Calu3 (cell line): ENCODE data around the gene EIF2B4. TPM values are rescaled to one million over a fixed set of nuclear protein-coding genes. Genes with fewer than 3 reads are reported as not detected.
A peak's percentile ranks its signal among the peaks of the same experiment; 100 is the strongest.

Experiments
- BruUV-seq: library from RNA; stranded (reverse); fragments of 400-500 nt; replicated peaks from 2 replicates; lab custom pipeline; 2021; lab: Mats Ljungman, UMichigan
- CTCF ChIA-PET: fragments of 300-600 bp; sonication (Branson Sonifier 250); formaldehyde crosslinking; loops from one replicate; lab custom pipeline; 2022; ENCODE audit warnings: antibody characterized with exemption; lab: Charles Lee
- DNase-seq: peaks from one replicate; pipeline ENCODE4 v3.0.0; 2022
- H3K27ac Mint-ChIP-seq: one replicate; pipeline ENCODE4 v1.8.0; 2022; ENCODE audit warnings: mixed read lengths; ENCODE audit not compliant: unreplicated experiment
- H3K27me3 Mint-ChIP-seq: one replicate; pipeline ENCODE4 v1.8.0; 2022; ENCODE audit warnings: mixed read lengths; ENCODE audit not compliant: unreplicated experiment
- H3K36me3 Mint-ChIP-seq: one replicate; pipeline ENCODE4 v1.8.0; 2022; ENCODE audit warnings: mild to moderate bottlenecking, moderate library complexity, mixed read lengths; ENCODE audit not compliant: insufficient read depth, unreplicated experiment
- H3K4me1 Mint-ChIP-seq: one replicate; pipeline ENCODE4 v1.8.0; 2022; ENCODE audit warnings: mild to moderate bottlenecking, low read depth, mixed read lengths; ENCODE audit not compliant: unreplicated experiment
- H3K4me3 Mint-ChIP-seq: one replicate; pipeline ENCODE4 v1.8.0; 2022; ENCODE audit warnings: mild to moderate bottlenecking, low read depth, moderate library complexity, mixed read lengths; ENCODE audit not compliant: unreplicated experiment
- H3K9me3 Mint-ChIP-seq: one replicate; pipeline ENCODE4 v1.8.0; 2022; ENCODE audit warnings: low read depth, mixed read lengths; ENCODE audit not compliant: unreplicated experiment
- CTCF ChIP-seq: fragments of 200-600 bp; IDR thresholded peaks from one replicate; pipeline ENCODE4 v1.8.0; 2022; ENCODE audit warnings: antibody characterized with exemption; ENCODE audit not compliant: unreplicated experiment
- intact Hi-C: fragments of 100-400 bp; cut with micrococcal nuclease; formaldehyde crosslinking; loops from one replicate; pipeline ENCODE4 v1.10.0; 2022; ENCODE audit not compliant: unreplicated experiment
- total RNA-seq: library from RNA; stranded (reverse); gene quantifications from 2 replicates; pipeline ENCODE4 v1.2.3, GENCODE V29; 2022

Gene EIF2B4
- total RNA-seq, 1 experiment from 2014 or later = 43.7 TPM

GRCh38 chr2:27409321-27410073 is 39.4 kb upstream of the EIF2B4 start, which contains the start of gene PPM1G:
Gene PPM1G, minus strand, starts transcription at chr2:27409591. Its CDS starts 169 bp downstream, at chr2:27409422.
- Mint-ChIP-seq H3K4me1 (peaks cover 26% of the 10 kb centered on the region), H3K27ac (peak within 1 kb of the TSS; percentile 83), H3K27me3 (no peaks in the 10 kb centered on the region), H3K9me3 (peaks cover 6% of the 10 kb centered on the region), H3K4me3 (peak within 1 kb of the TSS; percentile 97), H3K36me3 (peaks cover 41% of the 10 kb centered on the region)
- CTCF ChIA-PET = interaction anchor here (0.7 to 3.0 kb wide), 3 partner anchors 19 to 374 kb away, joined by 3 to 18 read pairs (median 4); partner anchors contain the start of gene NRBP1
- no peak for TF ChIP-seq CTCF
- no TSS peak for BruUV-seq
- DNase-seq = peak; percentile 98
- intact Hi-C loops = loop anchor here (5.0 to 10.0 kb wide), 2 partner anchors 33 to 215 kb away; partner anchors contain the start of genes CCDC121, GPN1 and KRTCAP3

- Mint-ChIP-seq H3K27ac (peak overlapping the region; percentile 60), H3K4me1 (peaks cover 26% of the 10 kb centered on the region), H3K36me3 (peaks cover 46% of the 10 kb centered on the region), H3K4me3 (peak overlapping the region; percentile 97), H3K27me3 (no peaks in the 10 kb centered on the region), H3K9me3 (peaks cover 6% of the 10 kb centered on the region)
- no peak for TF ChIP-seq CTCF
- TSS peak; percentile 58 for BruUV-seq
- DNase-seq = no peak
- intact Hi-C loops = loop anchor here (5.0 to 10.0 kb wide), 2 partner anchors 34 to 216 kb away; partner anchors contain the start of genes CCDC121, GPN1 and KRTCAP3
- CTCF ChIA-PET = interaction anchor here (0.6 to 3.0 kb wide), 5 partner anchors 20 to 375 kb away, joined by 3 to 18 read pairs (median 4); partner anchors contain the start of gene NRBP1
Measured at GRCh38 chr2:27408601-27409320, 38.6 kb upstream of the EIF2B4 start.

- Mint-ChIP-seq H3K4me3 (peak overlapping the region; percentile 97), H3K4me1 (peaks cover 26% of the 10 kb centered on the region), H3K9me3 (peaks cover 6% of the 10 kb centered on the region), H3K27ac (peak overlapping the region; percentile 60), H3K27me3 (no peaks in the 10 kb centered on the region), H3K36me3 (peaks cover 46% of the 10 kb centered on the region)
- BruUV-seq = no TSS peak
- peak; percentile 72 for TF ChIP-seq CTCF
- DNase-seq = peak; percentile 58
- CTCF ChIA-PET = interaction anchor here (0.6 to 3.0 kb wide), 5 partner anchors 21 to 275 kb away, joined by 3 to 18 read pairs (median 4); partner anchors contain the start of gene NRBP1
- intact Hi-C loops = loop anchor here (5.0 to 10.0 kb wide), 2 partner anchors 34 to 217 kb away; partner anchors contain the start of genes CCDC121, GPN1 and KRTCAP3
Measured at GRCh38 chr2:27407798-27408491, 37.8 kb upstream of the EIF2B4 start.
